GM11168 (cell line): ENCODE results near the gene DPF3.

Experiments
- in situ Hi-C: fragments of 300-500 bp; cut with MboI; formaldehyde crosslinking; loops from one replicate; pipeline ENCODE4 v1.12.0; 2022; ENCODE audit warnings: low sequenced_read_pairs; ENCODE audit not compliant: unreplicated experiment

DPF3 gene

DNA sequence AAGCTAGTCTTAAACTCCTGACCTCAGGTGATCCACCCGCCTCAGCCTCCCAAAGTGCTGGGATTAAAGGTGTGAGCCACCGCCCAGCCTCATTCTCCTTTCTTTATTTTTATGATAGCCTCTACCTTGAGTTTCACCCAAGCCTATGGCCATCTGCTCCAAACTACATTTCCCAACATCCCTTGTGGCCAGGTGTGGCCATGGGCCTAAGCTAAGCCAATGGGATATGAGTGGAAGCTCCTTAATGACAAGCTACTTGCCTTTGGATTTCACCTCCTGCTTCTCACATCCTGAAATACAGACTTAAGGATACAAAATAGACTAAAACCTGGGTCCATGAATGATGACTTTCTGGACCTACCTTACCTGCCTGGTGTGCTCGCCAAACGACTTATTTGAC is 46.2 kb downstream of the DPF3 start:
- in situ Hi-C loops = no loop called here

- in situ Hi-C loops = no loop called here
These were observed 48.2 kb downstream of the DPF3 start for GRCh38 chr14:72845683-72846082.

DNA sequence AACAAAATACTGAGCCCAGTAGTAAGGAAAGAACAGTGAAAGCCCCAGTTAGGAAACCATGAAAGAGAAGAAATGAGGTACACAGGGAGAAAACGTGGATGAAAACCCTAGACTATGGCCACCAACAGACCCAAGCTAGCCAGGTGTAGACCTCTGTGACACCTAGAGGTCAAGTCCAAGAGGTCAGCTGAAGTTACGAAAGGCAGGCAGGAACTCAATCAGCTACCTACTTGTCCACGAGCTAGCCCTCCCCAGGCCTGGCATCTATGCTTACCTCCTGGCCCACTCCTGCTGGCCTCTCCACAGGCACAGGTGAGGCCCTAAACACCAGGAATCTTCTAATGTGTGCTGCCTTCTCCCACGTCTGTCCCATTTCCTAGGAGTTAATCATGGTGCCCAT is 48.7 kb downstream of the DPF3 start:
- in situ Hi-C loops = no loop called here

- in situ Hi-C loops = no loop called here
These were observed 49.4 kb downstream of the DPF3 start for GRCh38 chr14:72844524-72844923.

- in situ Hi-C loops = no loop called here
These were observed 53.9 kb downstream of the DPF3 start for GRCh38 chr14:72839753-72840607.

DNA sequence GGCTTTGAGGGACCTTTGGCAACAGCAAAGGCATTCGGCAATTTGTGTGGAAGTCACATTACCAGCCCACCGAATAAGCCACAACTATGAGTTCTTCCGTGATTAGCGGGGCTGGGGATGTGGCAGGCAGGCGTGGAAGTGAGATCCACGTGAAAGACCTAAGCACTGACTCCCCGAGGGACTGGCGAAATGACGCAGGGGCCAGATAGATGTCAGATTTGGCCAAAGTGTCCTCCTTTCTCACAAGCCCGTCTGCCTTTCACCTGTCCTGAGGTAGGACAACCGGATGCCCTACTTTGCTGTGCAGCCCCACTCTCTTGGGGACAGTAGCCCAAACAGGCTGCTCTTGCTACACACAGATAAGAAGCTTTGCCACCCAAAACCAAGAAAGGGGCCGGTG is 54.5 kb downstream of the DPF3 start:
- in situ Hi-C loops = no loop called here

DNA sequence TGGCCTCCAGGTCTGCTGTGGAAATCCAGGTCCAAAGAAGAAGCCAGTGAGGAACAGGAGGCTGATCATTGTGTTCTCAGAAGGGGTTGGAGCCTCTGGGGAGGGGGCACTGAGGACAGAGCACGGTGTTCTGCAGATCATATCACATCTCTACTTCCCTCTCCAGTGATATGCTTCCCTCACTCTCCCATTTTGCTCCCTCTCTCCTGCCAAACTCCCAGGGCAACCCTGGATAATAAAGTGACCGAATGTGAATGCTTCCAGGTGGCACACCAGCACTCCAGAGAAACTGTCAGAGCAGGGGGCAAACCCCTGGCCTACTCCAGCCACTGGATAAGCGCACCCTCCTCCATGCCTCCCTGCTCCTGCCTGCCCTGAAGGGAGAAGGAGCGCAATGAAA is 57.8 kb downstream of the DPF3 start:
- in situ Hi-C loops = no loop called here

DNA sequence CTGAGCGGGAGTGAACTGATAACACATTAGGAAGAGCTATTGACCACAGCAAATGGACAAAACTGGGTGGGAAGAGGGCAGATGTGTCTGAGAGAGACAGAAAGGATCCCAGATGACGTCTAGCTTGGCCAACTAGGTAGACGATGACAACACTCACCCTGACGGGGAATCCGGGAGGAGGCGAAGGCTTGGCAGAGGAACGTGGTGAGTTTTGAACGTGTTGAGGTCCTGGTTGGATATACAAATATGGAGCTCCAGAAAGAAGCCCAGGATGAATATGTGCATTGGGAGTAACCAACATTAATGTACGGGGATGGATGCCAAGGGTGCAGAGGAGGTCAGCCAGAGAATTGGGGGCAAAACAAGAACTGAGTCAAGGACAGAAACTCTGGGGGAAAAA is 60.7 kb downstream of the DPF3 start:
- in situ Hi-C loops = no loop called here

GRCh38 chr14:72830786-72831594 is 62.9 kb downstream of the DPF3 start:
- in situ Hi-C loops = no loop called here

GRCh38 chr14:72830356-72830755 is 63.5 kb downstream of the DPF3 start:
- in situ Hi-C loops = no loop called here

GRCh38 chr14:72828604-72829003 is 65.3 kb downstream of the DPF3 start:
- in situ Hi-C loops = no loop called here

GRCh38 chr14:72826039-72826438 is 67.9 kb downstream of the DPF3 start:
- in situ Hi-C loops = no loop called here

GRCh38 chr14:72825486-72825885 is 68.4 kb downstream of the DPF3 start:
- in situ Hi-C loops = no loop called here

GRCh38 chr14:72824051-72824450 is 69.8 kb downstream of the DPF3 start:
- in situ Hi-C loops = no loop called here

DNA sequence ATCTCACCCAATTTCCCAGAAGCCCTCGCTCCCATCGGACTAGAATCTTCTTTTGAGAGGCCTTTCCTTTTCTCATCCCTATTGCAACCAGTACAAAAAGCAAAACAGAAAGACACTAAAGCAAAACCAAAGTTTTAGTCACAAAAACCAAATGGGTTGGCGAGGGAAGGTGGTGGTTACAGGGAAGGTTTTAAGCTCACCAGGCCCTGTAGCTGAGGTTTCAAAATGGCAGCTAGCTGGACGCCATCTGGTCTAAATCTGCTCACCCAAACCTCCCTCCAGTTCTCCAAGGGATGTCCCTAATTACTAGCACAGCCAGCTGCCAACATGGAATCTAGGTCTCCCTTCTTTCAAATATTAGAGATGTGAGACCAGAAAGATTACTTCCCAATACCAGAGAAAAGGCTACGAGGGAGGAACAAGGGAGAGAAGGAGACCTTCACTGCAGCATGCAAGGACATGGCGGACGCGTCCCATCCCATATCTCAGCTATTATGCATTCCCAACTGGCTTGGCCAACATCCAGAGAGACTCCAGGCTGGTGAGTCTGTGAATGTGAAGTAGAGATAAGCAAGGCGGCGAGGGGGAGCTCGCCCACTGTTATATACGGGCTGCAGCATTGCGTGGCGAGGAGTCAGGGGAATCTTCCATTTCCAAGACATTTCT is 70.8 kb downstream of the DPF3 start:
- in situ Hi-C loops = no loop called here

GRCh38 chr14:72818998-72819397 is 74.9 kb downstream of the DPF3 start:
- in situ Hi-C loops = no loop called here

DNA sequence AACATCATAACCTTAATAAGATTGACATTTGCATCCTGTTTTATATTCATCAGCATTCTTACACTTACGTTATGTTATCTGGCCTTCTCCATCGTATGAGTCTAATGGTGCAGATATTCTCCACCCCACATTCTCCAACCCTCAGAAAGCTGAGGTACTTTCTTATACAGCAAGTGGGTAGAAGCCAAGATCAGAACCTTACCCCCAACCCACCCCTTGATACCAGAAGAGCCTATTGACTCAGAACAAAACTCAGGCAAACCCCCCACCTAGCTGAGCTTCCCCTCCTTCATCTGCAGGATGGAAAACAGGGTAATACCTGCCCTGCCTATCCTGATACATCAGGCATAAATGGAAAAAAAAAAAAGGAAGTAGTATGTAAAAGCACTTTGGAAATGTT is 77.6 kb downstream of the DPF3 start:
- in situ Hi-C loops = no loop called here

DNA sequence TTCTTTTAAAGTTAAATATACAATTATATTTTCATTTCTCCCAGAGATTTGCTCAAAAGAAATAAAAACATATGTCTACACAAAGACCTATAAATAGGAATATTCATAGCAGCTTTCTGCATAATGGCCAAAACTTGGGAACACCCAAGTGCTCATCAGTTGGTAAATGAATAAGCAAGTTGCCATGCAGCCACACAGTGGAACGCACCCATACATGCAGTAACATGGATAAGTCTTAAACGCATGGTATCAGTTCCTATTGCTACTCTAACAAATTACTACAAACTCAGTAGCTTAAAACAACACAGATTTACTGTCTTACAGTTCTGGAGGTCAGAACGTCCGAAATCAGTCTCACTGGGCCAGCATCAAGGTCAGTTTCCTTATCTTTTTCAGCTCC is 78.5 kb downstream of the DPF3 start:
- in situ Hi-C loops = no loop called here

DNA sequence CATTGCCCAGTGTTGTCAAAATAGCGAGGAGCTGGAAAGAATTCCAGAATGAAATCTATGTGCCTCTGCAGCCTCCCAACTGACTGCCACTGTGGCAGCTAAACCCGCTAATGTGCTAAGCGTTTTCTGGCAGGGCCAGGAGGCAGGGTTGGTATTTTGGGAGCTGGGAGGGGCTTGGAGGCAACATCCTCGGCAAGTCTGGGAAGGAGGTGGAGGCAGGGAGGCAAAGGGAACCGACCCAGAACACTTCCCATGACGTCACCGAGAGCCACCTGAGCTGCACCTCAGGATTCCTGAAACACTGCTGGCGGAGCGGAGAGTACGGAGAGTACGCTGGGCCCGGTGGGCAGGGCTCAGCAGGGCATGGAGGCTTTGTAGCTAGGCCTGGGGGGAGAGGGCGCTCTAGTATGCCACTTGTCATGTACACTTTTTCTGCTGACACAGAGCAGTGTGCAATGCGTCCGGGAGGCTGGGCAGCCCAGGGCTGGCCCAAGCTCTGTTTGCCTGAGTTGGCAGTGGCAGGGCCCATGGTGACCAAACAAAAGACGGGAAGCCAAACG is 81.5 kb downstream of the DPF3 start:
- in situ Hi-C loops = no loop called here

- in situ Hi-C loops = no loop called here
These were observed 83.7 kb downstream of the DPF3 start for GRCh38 chr14:72810201-72810600.

DNA sequence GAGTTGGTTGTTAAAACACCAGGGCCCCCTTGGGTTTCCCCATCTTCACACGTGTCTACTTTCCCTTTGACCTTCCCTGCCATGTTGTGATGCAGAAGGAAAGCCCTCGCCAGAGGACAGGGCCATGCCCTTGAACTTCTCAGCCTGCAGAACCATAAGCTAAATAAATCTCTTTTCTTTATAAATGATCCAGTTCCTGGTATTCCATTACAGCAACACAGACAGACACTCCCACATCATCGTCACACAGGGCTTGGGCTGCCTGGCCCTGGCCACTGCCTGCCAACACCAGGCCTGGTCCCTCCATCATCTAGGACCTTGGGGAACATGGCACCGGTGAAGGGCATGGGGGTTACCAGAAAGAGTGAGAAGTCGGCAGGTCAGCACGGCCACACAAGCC is 84.8 kb downstream of the DPF3 start:
- in situ Hi-C loops = no loop called here
